NCI-H774 (cell line): Measurements from ENCODE around the gene PNLIP.

ENCODE experiments used
- DNase-seq: peaks from one replicate; lab custom pipeline; 2025; lab: John Stamatoyannopoulos, UW

PNLIP gene

GRCh38 chr10:116615199-116615776 is 69.6 kb downstream of the PNLIP start:
- no peak for DNase-seq
